IMR-90 (cell line): ENCODE measurements around the gene ZPBP2. TPM values are rescaled to one million over a fixed set of nuclear protein-coding genes. Genes with fewer than 3 reads are reported as not detected.

ENCODE experiments used
- ATAC-seq: fragments of 200-7000 bp; cut with Tn5 transposase; 2 replicates; pipeline ENCODE4 v1.9.1; 2020; ENCODE audit warnings: low read depth, mild to moderate bottlenecking, moderate library complexity
- BruUV-seq: library from RNA; stranded (reverse); fragments of 400-500 nt; replicated peaks from 2 replicates; lab custom pipeline; 2021; lab: Mats Ljungman, UMichigan
- CTCF ChIA-PET: fragments of 300-600 bp; formaldehyde crosslinking; extraction: SDS; loops from one replicate; lab custom pipeline; 2021; ENCODE audit warnings: antibody characterized with exemption; lab: Yijun Ruan, JAX
- POLR2A ChIA-PET: fragments of 300-600 bp; sonication (Branson Sonifier 250); formaldehyde crosslinking; loops from one replicate; lab custom pipeline; 2022; ENCODE audit warnings: antibody characterized with exemption; ENCODE audit not compliant: unreplicated experiment; lab: Charles Lee
- DNase-seq: peaks from one replicate; pipeline ENCODE4 v3.0.0; 2013
- H2AFZ ChIP-seq: replicated peaks from 2 replicates; pipeline ENCODE3; 2013; ENCODE audit warnings: low read length, mild to moderate bottlenecking; ENCODE audit not compliant: poor library complexity
- H2AK5ac ChIP-seq: 2 replicates; pipeline ENCODE4 v1.6.1; 2013; ENCODE audit warnings: low read depth, low read length, inconsistent platforms
- H2AK9ac ChIP-seq: replicated peaks from 2 replicates; pipeline ENCODE3; 2013; ENCODE audit warnings: mild to moderate bottlenecking, low read depth, low read length, moderate library complexity; ENCODE audit not compliant: poor library complexity
- H2BK120ac ChIP-seq: 2 replicates; pipeline ENCODE4 v1.6.1; 2013; ENCODE audit warnings: low read depth, low read length, inconsistent platforms
- H2BK15ac ChIP-seq: 3 replicates; pipeline ENCODE4 v1.6.1; 2013; ENCODE audit warnings: low read depth, low read length, inconsistent platforms
- H2BK20ac ChIP-seq: 2 replicates; pipeline ENCODE4 v1.6.1; 2013; ENCODE audit warnings: low read depth, mild to moderate bottlenecking, inconsistent platforms, low read length, moderate library complexity
- H2BK5ac ChIP-seq: 2 replicates; pipeline ENCODE4 v1.6.1; 2013; ENCODE audit warnings: mild to moderate bottlenecking, low read depth, low read length, inconsistent platforms; ENCODE audit not compliant: poor library complexity, severe bottlenecking
- H3K14ac ChIP-seq: replicated peaks from 2 replicates; pipeline ENCODE4 v1.6.1; 2013; ENCODE audit warnings: low read depth, low read length, inconsistent platforms
- H3K18ac ChIP-seq: 2 replicates; pipeline ENCODE4 v1.6.1; 2013; ENCODE audit warnings: low read depth, low read length, control low read depth
- H3K23ac ChIP-seq: 2 replicates; pipeline ENCODE4 v1.6.1; 2013; ENCODE audit warnings: low read depth, low read length, inconsistent platforms
- H3K27ac ChIP-seq: 2 replicates; pipeline ENCODE4 v1.5.1; 2013; ENCODE audit warnings: mild to moderate bottlenecking, control low read depth, low read length; ENCODE audit not compliant: insufficient read depth
- H3K27me3 ChIP-seq: 2 replicates; pipeline ENCODE4 v1.6.1; 2013; ENCODE audit warnings: low read length; ENCODE audit not compliant: control insufficient read depth, insufficient read depth
- H3K36me3 ChIP-seq: 2 replicates; pipeline ENCODE4 v1.6.1; 2013; ENCODE audit warnings: low read length, mixed read lengths; ENCODE audit not compliant: control insufficient read depth, insufficient read depth
- H3K4ac ChIP-seq: 2 replicates; pipeline ENCODE4 v1.6.1; 2013; ENCODE audit warnings: low read depth, low read length, inconsistent platforms
- H3K4me1 ChIP-seq: 2 replicates; pipeline ENCODE4 v1.6.1; 2013; ENCODE audit warnings: low read length, mixed read lengths; ENCODE audit not compliant: control insufficient read depth, insufficient read depth
- H3K4me2 ChIP-seq: 2 replicates; pipeline ENCODE4 v1.6.1; 2013; ENCODE audit warnings: low read depth, mild to moderate bottlenecking, control low read depth, low read length, moderate library complexity
- H3K4me3 ChIP-seq: 2 replicates; pipeline ENCODE4 v1.5.1; 2013; ENCODE audit warnings: low read depth, mild to moderate bottlenecking, control low read depth, low read length, moderate library complexity; ENCODE audit not compliant: insufficient read depth
- H3K56ac ChIP-seq: 2 replicates; pipeline ENCODE4 v1.6.1; 2013; ENCODE audit warnings: low read length, inconsistent platforms; ENCODE audit not compliant: insufficient read depth; ENCODE audit errors: extremely low read depth
- H3K79me1 ChIP-seq, 2 experiments: 2 replicates each; pipeline ENCODE4 v1.6.1; 2013; ENCODE audit warnings: low read length in 2 of 2, inconsistent platforms in 1 of 2, low read depth in 1 of 2
- H3K9ac ChIP-seq: 2 replicates; pipeline ENCODE4 v1.6.1; 2013; ENCODE audit warnings: low read depth, low read length, control low read depth
- H3K9me1 ChIP-seq: 2 replicates; pipeline ENCODE4 v1.6.1; 2013; ENCODE audit warnings: low read length, inconsistent platforms; ENCODE audit not compliant: insufficient read depth
- H3K9me3 ChIP-seq: 2 replicates; pipeline ENCODE4 v1.6.1; 2013; ENCODE audit warnings: low read length; ENCODE audit not compliant: control insufficient read depth, insufficient read depth
- H4K20me1 ChIP-seq: 2 replicates; pipeline ENCODE4 v1.6.1; 2013; ENCODE audit warnings: low read length, inconsistent platforms; ENCODE audit not compliant: insufficient read depth
- H4K5ac ChIP-seq: 2 replicates; pipeline ENCODE4 v1.6.1; 2013; ENCODE audit warnings: mild to moderate bottlenecking, low read depth, low read length, control low read depth
- H4K8ac ChIP-seq, 2 experiments: 2 replicates each; pipeline ENCODE4 v1.6.1; 2013; ENCODE audit warnings: low read depth in 2 of 2, low read length in 2 of 2, control low read depth in 1 of 2, inconsistent platforms in 1 of 2
- H4K91ac ChIP-seq: 2 replicates; pipeline ENCODE4 v1.6.1; 2013; ENCODE audit warnings: low read depth, low read length, inconsistent platforms; ENCODE audit not compliant: insufficient read depth
- BHLHE40 ChIP-seq: fragments of 150-350 bp; IDR thresholded peaks from 2 replicates; pipeline ENCODE4 v1.6.1; 2016; ENCODE audit warnings: mild to moderate bottlenecking, low read depth, low read length
- CEBPB ChIP-seq: IDR thresholded peaks from 2 replicates; pipeline ENCODE4 v1.6.1; 2012; ENCODE audit warnings: low read depth, low read length, improper control_type of control experiment
- CTCF ChIP-seq: conservative IDR thresholded peaks from 2 replicates; pipeline ENCODE4 v1.5.1; 2012; ENCODE audit warnings: mild to moderate bottlenecking, low read depth, low read length, improper control_type of control experiment
- MAZ ChIP-seq: IDR thresholded peaks from 2 replicates; pipeline ENCODE4 v1.6.1; 2012; ENCODE audit warnings: low read depth, mild to moderate bottlenecking, low read length, improper control_type of control experiment, moderate library complexity, borderline replicate concordance
- RCOR1 ChIP-seq: IDR thresholded peaks from 2 replicates; pipeline ENCODE4 v1.6.1; 2012; ENCODE audit warnings: mild to moderate bottlenecking, low read length, improper control_type of control experiment; ENCODE audit not compliant: insufficient replicate concordance
- RFX5 ChIP-seq: IDR thresholded peaks from 2 replicates; pipeline ENCODE4 v1.8.0; 2012; ENCODE audit warnings: low read depth, mild to moderate bottlenecking, low read length, moderate library complexity
- SMC3 ChIP-seq: fragments of 150-350 bp; IDR thresholded peaks from 2 replicates; pipeline ENCODE4 v1.6.1; 2016; ENCODE audit warnings: low read depth, mild to moderate bottlenecking, antibody characterized with exemption, low read length, moderate library complexity
- USF2 ChIP-seq: fragments of 150-350 bp; IDR thresholded peaks from 2 replicates; pipeline ENCODE4 v1.6.1; 2017; ENCODE audit warnings: mild to moderate bottlenecking, antibody characterized with exemption, low read length, low read depth
- WGBS, 2 experiments: methylation state at CpG; one replicate each; pipeline versions ENCODE4 v1.1.5 to v1.1.7; 2013; ENCODE audit warnings: missing lambda C conversion rate in 2 of 2; ENCODE audit not compliant: insufficient read length in 1 of 2; ENCODE audit errors: extremely low coverage in 2 of 2; 5-methylcytosine and 5-hydroxymethylcytosine counted together
- dilution Hi-C: fragments of 300-500 bp; cut with HindIII; formaldehyde crosslinking; loops from one replicate; pipeline ENCODE4 v1.14.3; 2018; ENCODE audit warnings: low sequenced_read_pairs; ENCODE audit not compliant: unreplicated experiment
- in situ Hi-C: fragments of 300-500 bp; cut with MboI; formaldehyde crosslinking; loops from 3 replicates; pipeline ENCODE4 v1.14.3; 2019; ENCODE audit warnings: low sequenced_read_pairs, inconsistent platforms, mixed read lengths
- intact Hi-C: fragments of 100-400 bp; cut with micrococcal nuclease; formaldehyde crosslinking; loops from 2 replicates; pipeline ENCODE4 v1.10.0; 2022
- polyA plus RNA-seq, 3 experiments: library from polyadenylated mRNA; depleted of rRNA; stranded (reverse); fragments of >200 nt; gene quantifications; 2 replicates each; pipeline ENCODE4 v1.2.3, GENCODE V29; 2012; ENCODE audit warnings: low replicate concordance in 1 of 3
- total RNA-seq: library from RNA; depleted of rRNA; stranded (reverse); fragments of >200 nt; gene quantifications from 2 replicates; pipeline ENCODE4 v1.2.3, GENCODE V29; 2012

ZPBP2 gene
- total and polyA plus RNA-seq, 2 of the 4 experiments (the other 2 are of a cell fraction) = not detected

- Histone ChIP-seq H3K27ac (no peak overlapping the region), H3K9me3 (no peaks in the 10 kb centered on the region), H2BK120ac (no peak overlapping the region), H4K8ac (no peak overlapping the region), H3K36me3 (peaks cover 47% of the 10 kb centered on the region), H3K27me3 (no peaks in the 10 kb centered on the region), H3K18ac (no peak overlapping the region), H2BK5ac (no peak overlapping the region), H3K56ac (no peak overlapping the region), H2BK15ac (no peak overlapping the region), H2AFZ (no peak overlapping the region), H3K14ac (no peak overlapping the region), H3K4ac (no peak overlapping the region), H2AK5ac (no peak overlapping the region), H3K4me3 (no peak overlapping the region), H3K79me1 (peaks cover 9 to 52% of the 10 kb centered on the region in 2 experiments; a peak in 3 of 4 replicates), H3K4me2 (no peak overlapping the region), H4K91ac (no peak overlapping the region), H4K20me1 (peaks cover 40% of the 10 kb centered on the region), H3K9ac (no peak overlapping the region), H2BK20ac (no peak overlapping the region), H3K23ac (no peak overlapping the region), H4K5ac (no peak overlapping the region), H3K9me1 (peaks cover 35% of the 10 kb centered on the region), H3K4me1 (peaks cover 25% of the 10 kb centered on the region), H2AK9ac (no peak overlapping the region)
- TF ChIP-seq RCOR1 (no peak), SMC3 (no peak), BHLHE40 (no peak), USF2 (no peak), CTCF (no peak), MAZ (no peak), CEBPB (no peak), RFX5 (no peak)
- BruUV-seq = no TSS peak
- dilution Hi-C loops (no loop called here), in situ Hi-C loops (no loop called here), intact Hi-C loops (no loop called here)
- no CpG with 5 or more reads among the region's 6 CpGs for WGBS, 2 experiments
- DNase-seq = no peak
- ChIA-PET POLR2A (no interaction called here), CTCF (no interaction called here)
- no peak for ATAC-seq
Measured at GRCh38 chr17:39922006-39922405, 54.0 kb downstream of the ZPBP2 start.
